Lung (tissue), 12 donors: ENCODE results near the gene KCNMA1. TPM values are rescaled to one million over a fixed set of nuclear protein-coding genes. Genes with fewer than 3 reads are reported as not detected.

Experiments used
- ATAC-seq: fragments of 200-7000 bp; cut with Tn5 transposase; one replicate; pipeline ENCODE4 v1.9.1; 2020; ENCODE audit warnings: moderate number of reproducible peaks; ENCODE audit not compliant: insufficient read depth, low FRiP score
- DNase-seq, 3 donors: peaks; one replicate each; pipeline ENCODE4 v3.0.0-alpha.2; 2013 to 2017
- H3K27ac ChIP-seq, 2 donors: one replicate each; pipeline ENCODE4 v1.5.1; 2013; ENCODE audit warnings: mild to moderate bottlenecking in 2 of 2, moderate library complexity in 2 of 2, control low read depth in 1 of 2, inconsistent platforms in 1 of 2, low read depth in 1 of 2, low read length in 1 of 2
- H3K27me3 ChIP-seq, 3 donors: one replicate each; pipeline ENCODE4 v1.5.1; 2013; ENCODE audit warnings: low read length in 2 of 3; ENCODE audit not compliant: control insufficient read depth in 3 of 3, insufficient read depth in 3 of 3
- H3K36me3 ChIP-seq, 4 donors: one replicate each; pipeline ENCODE4 v1.5.1; 2013; ENCODE audit warnings: low read length in 4 of 4, mild to moderate bottlenecking in 1 of 4, moderate library complexity in 1 of 4; ENCODE audit not compliant: control insufficient read depth in 4 of 4, insufficient read depth in 4 of 4
- H3K4me1 ChIP-seq, 5 donors: one replicate each; pipeline ENCODE4 v1.5.1; 2013; ENCODE audit warnings: low read length in 5 of 5, mild to moderate bottlenecking in 2 of 5, moderate library complexity in 1 of 5; ENCODE audit not compliant: control insufficient read depth in 5 of 5, insufficient read depth in 5 of 5
- H3K4me3 ChIP-seq: one replicate; pipeline ENCODE4 v1.5.1; 2013; ENCODE audit warnings: mild to moderate bottlenecking, control low read depth, moderate library complexity
- H3K9ac ChIP-seq, 2 donors: one replicate each; pipeline ENCODE4 v1.5.1; 2013; ENCODE audit warnings: low read length in 2 of 2, control low read depth in 1 of 2; ENCODE audit not compliant: insufficient read depth in 1 of 2
- H3K9me3 ChIP-seq, 4 donors: one replicate each; pipeline ENCODE4 v1.5.1; 2013; ENCODE audit warnings: low read length in 3 of 4, mild to moderate bottlenecking in 1 of 4, moderate library complexity in 1 of 4; ENCODE audit not compliant: control insufficient read depth in 4 of 4, insufficient read depth in 3 of 4
- WGBS, 2 donors: extraction: QIAGEN DNeasy Blood & Tissue Kit; methylation state at CpG; one replicate each; pipeline ENCODE4 v1.1.7; 2013; 5-methylcytosine and 5-hydroxymethylcytosine counted together
- polyA plus RNA-seq, 2 donors: library from polyadenylated mRNA; stranded (reverse); fragments of 200-250 nt; gene quantifications; one replicate each; pipeline ENCODE4 v1.2.1, GENCODE V29; 2013
- total RNA-seq, 2 donors: library from RNA; depleted of rRNA in 1 of 2; stranded (reverse); fragments of >200 nt in 1 of 2; gene quantifications; one replicate each; pipeline ENCODE4 v1.2.1, GENCODE V29; 2014 to 2021
- TF ChIP-seq, protein P1 (sequence below): IDR thresholded peaks from 2 replicates; pipeline ENCODE4 v1.5.1; 2012; ENCODE audit warnings: mild to moderate bottlenecking; ENCODE audit errors: control extremely low read depth, extremely low read depth
- donor health status: control.
- donor health status: control.
- donor health status: Bipolar disorder and iron deficiency.
- donor health status: healthy.
- donor health status: DM: yes; HTN: yes; CAD: no.

The KCNMA1 gene
- total and polyA plus RNA-seq, 4 donors = 3.8 to 13.0 (median 5.5) TPM

DNA sequence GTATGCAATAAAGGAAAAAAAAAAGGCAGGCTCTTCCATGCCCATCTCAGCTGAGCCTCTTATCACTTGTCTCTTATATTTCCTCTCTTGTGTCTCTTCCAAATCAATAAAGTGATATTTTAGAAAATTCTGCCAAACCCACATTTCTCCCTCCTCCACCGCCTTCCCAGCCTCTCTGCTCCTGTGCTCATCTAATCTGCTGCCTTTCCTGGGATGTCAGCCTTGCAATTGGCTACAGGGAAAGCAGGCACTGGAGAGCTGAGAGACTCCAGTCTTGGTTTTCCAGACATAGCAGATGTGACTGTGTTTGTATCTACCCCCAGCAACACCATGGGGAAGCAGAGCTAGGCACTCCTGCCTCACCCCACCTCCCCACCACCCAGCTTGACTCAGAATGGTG is 298.4 kb downstream of the KCNMA1 start:
- TF ChIP-seq, protein P1, sequence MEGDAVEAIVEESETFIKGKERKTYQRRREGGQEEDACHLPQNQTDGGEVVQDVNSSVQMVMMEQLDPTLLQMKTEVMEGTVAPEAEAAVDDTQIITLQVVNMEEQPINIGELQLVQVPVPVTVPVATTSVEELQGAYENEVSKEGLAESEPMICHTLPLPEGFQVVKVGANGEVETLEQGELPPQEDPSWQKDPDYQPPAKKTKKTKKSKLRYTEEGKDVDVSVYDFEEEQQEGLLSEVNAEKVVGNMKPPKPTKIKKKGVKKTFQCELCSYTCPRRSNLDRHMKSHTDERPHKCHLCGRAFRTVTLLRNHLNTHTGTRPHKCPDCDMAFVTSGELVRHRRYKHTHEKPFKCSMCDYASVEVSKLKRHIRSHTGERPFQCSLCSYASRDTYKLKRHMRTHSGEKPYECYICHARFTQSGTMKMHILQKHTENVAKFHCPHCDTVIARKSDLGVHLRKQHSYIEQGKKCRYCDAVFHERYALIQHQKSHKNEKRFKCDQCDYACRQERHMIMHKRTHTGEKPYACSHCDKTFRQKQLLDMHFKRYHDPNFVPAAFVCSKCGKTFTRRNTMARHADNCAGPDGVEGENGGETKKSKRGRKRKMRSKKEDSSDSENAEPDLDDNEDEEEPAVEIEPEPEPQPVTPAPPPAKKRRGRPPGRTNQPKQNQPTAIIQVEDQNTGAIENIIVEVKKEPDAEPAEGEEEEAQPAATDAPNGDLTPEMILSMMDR = no peak
- Histone ChIP-seq H3K4me3 (no peak overlapping the region), H3K36me3 (no peaks in the 10 kb centered on the region), H3K27me3 (peaks cover 0 to 3% (median 0%) of the 10 kb centered on the region in 3 donors), H3K27ac (no peak overlapping the region), H3K9me3 (peaks cover 0 to 6% (median 0%) of the 10 kb centered on the region in 4 donors), H3K9ac (no peak overlapping the region), H3K4me1 (no peaks in the 10 kb centered on the region)
- 70 to 83% methylated on average over 1 of the region's 1 CpG for WGBS, 2 donors
- DNase-seq (no peak), ATAC-seq (no peak)

DNA sequence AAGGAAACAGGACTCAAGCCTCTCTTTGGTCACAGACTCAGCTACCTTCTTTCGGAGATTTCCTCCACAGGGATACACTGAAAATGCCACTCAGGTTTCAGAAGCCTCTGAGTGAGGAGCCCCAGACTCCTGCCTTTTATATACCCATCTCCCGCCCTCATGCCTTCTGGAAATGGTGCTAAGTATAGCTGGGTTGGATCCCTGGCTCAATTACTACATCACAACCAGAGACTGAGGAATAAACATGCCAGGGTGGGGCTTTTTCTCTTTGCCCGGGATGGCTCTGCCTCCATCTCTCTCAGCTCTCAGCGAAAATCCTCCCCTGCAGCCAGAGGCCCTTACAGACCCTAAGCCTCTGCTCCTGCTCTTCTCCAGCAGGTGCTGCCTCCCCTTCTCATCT is 299.5 kb downstream of the KCNMA1 start:
- TF ChIP-seq, protein P1 = no peak
- H3K9me3 ChIP-seq = peaks cover 0 to 7% (median 0%) of the 10 kb centered on the region in 4 donors
- no peak overlapping the region for H3K27ac ChIP-seq
- ATAC-seq = no peak
- no peak for DNase-seq
- H3K36me3 ChIP-seq = no peaks in the 10 kb centered on the region
- no peak overlapping the region for H3K4me3 ChIP-seq
- peaks cover 0 to 3% (median 0%) of the 10 kb centered on the region in 3 donors for H3K27me3 ChIP-seq
- H3K9ac ChIP-seq = no peak overlapping the region
- 80 to 89% methylated on average over 4 of the region's 4 CpGs for WGBS, 2 donors
- no peaks in the 10 kb centered on the region for H3K4me1 ChIP-seq

DNA sequence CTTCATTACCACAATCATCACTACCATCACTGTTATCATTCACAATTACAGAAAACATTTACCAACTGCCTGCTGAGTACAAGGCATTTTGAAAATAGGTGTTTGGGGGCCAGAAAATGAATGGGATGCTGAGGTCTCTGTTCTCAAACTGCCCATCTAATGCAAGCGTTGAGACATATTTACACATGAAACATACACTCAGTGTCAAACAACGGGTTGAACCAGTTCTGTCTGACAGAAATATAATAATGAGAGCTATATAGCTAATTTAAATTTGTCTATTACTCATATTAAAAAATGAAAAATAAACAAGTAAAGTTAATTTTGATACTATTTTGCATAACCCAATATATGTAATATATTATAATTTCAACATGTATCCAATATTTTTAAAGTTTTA is 303.1 kb downstream of the KCNMA1 start:
- ATAC-seq (no peak), DNase-seq (no peak)
- 71 to 89% methylated on average over 2 of the region's 2 CpGs for WGBS, 2 donors
- Histone ChIP-seq H3K27ac (no peak overlapping the region), H3K9ac (no peak overlapping the region), H3K4me3 (no peak overlapping the region), H3K4me1 (no peaks in the 10 kb centered on the region), H3K27me3 (peaks cover 0 to 3% (median 2%) of the 10 kb centered on the region in 3 donors), H3K9me3 (peaks cover 0 to 5% (median 0%) of the 10 kb centered on the region in 4 donors), H3K36me3 (no peaks in the 10 kb centered on the region)
- TF ChIP-seq, protein P1 = no peak
